ENCODE measurements around the gene SIAH1. TPM values are rescaled to one million over a fixed set of nuclear protein-coding genes. Genes with fewer than 3 reads are reported as not detected.

Gene SIAH1
- total RNA-seq (2022; extraction: Qiagen RNA extraction; ENCODE audit: low read depth), result 12.2 to 16.3 TPM (median 15.3 TPM) in 5 replicates

DNA sequence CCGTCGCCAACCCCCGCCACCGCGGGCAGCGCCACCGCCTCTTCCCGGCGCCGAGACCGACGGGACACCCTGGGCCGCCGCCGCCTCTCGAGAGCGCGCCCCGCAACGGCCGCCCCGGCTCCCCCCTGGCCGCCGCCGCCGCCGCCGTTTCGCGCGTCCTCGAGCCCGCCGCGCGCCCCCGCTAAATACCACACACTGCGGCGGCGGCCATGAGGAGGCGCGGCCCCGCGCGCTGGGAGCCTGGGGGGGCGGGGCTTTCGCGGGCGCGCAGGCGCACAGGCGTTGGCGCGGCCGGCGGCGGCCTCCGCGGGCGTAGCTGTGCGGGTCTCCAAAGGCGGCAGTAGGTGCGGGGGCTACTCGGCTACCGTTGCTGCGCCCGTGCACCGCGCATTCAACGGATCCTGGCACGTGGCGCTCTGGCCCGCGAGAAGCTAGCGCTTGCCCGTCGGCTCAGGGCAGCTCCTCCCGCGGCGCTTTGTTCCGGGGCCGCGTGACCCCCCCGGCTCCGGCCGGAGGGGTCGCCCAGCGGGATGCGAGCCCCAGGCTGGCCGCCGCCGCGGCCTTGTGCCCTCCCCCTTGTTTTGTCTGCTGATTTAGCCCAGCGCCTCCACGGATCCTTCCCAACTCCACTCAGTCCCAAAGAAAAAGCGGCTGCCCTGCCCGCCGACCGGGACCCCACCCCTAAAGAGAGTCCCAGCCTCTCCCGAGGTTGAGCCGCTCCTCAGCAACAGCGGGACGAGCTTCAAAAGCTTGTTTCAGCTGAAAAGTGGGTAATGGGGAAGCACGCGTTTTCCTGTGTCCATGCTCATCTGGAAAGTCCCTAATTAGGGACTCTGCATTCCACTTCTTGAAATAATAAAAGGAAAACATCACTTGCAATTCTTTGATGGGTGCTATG lies at the start of gene SIAH1:
TSS of gene SIAH1 (minus strand) at position 161 of the 898 bp plus-strand sequence. CDS start 22,985 bp downstream, outside the sequence.

Other genes starting within 250 kb of the SIAH1 start
- gene ABCC12, start 229.4 kb downstream of the SIAH1 start, total RNA-seq (2022; extraction: Qiagen RNA extraction; ENCODE audit: low read depth), result 0.05 to 0.30 TPM (median 0.07 TPM) in 4 of 5 replicates, not detected in the other
- gene LONP2, start 141.1 kb downstream of the SIAH1 start, total RNA-seq (2022; extraction: Qiagen RNA extraction; ENCODE audit: low read depth), result 21.6 to 29.7 TPM (median 28.8 TPM) in 5 replicates
- 0.11 to 0.20 TPM (median 0.18 TPM) in 4 of 5 replicates, not detected in the other for gene ABCC11, start 137.9 kb downstream of the SIAH1 start, total RNA-seq (2022; extraction: Qiagen RNA extraction; ENCODE audit: low read depth)
- 16.8 to 23.1 TPM (median 21.6 TPM) in 5 replicates for gene N4BP1, start 224.8 kb upstream of the SIAH1 start, total RNA-seq (2022; extraction: Qiagen RNA extraction; ENCODE audit: low read depth)

All from A549 treated with RU486 at 1 μM for 4 hours (cell line).